ENCODE measurements around the gene ZBTB2.
"Not testable (repeated sequence)": the region's sequence is repeated elsewhere in the genome, so short reads cannot be mapped to it uniquely, and the experiment has no call there.

Gene ZBTB2

DNA sequence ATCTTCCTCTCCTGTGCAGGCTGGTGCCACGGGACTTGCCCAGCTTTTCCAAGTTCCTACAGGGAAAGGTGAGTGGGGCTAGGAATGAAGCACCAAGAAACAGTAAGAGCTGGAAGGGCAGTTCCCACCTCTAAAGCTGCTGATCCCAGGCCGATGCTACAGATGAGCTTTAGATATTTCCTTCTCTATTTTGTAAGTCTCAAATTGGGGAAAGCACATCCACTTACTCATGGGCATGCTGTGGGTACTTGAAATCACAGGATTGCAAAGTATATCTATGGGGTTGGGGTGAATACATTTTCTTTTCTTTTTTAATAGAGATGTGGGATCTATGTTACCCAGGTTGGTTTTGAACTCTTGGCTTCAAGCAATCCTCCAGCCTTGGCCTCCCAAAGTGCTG lies 3.1 kb downstream of the ZBTB2 start:
- no peak overlapping the region for H3K4me3 Mint-ChIP-seq
- no peaks in the 10 kb centered on the region for H3K9me3 Mint-ChIP-seq
- no peaks in the 10 kb centered on the region for H3K27me3 Mint-ChIP-seq
- peak overlapping the region; percentile 55 for H3K27ac Mint-ChIP-seq
- H3K4me1 Mint-ChIP-seq, result peaks cover 63% of the 10 kb centered on the region
- peaks cover 7% of the 10 kb centered on the region for H3K36me3 Mint-ChIP-seq

DNA sequence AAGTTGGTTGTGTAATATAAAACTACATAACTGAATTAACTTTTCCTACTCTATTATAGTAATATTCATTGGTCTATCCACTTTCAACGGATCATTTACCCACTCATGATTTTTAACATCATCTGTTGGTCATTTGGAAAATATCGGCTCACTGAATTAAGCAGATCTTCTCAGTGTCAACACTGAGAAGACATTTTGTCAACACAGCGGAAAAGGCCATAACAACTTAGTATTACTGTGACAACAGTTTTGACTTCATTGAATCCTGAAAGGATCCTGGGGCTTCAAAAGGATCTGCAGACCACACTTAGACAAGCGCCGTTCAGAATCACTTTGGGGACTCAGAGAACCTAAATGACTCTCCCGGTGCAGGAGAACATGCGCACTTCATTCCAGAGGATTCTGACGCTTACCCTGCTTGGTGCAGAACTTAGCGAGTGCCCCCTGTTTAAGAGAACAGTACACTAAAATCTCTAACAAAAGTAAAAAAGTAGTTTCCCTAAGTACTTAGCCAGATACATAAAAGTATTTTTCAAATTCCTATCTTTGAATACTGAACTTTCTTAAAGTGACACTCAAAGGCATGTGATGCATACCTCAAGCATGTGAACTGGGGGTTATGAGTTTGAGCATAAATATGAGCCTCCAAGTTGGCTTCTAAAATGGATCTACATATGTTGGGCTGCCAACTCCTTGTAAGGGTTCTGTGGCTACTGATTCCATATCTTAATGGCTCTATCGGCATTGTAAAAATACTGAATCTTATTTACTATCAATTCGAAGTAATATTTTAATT lies 4.0 kb downstream of the ZBTB2 start:
- peaks cover 7% of the 10 kb centered on the region for H3K36me3 Mint-ChIP-seq
- no peak overlapping the region for H3K4me3 Mint-ChIP-seq
- no peaks in the 10 kb centered on the region for H3K9me3 Mint-ChIP-seq
- H3K4me1 Mint-ChIP-seq, result peaks cover 54% of the 10 kb centered on the region
- no peaks in the 10 kb centered on the region for H3K27me3 Mint-ChIP-seq
- peak overlapping the region; percentile 81 for H3K27ac Mint-ChIP-seq

DNA sequence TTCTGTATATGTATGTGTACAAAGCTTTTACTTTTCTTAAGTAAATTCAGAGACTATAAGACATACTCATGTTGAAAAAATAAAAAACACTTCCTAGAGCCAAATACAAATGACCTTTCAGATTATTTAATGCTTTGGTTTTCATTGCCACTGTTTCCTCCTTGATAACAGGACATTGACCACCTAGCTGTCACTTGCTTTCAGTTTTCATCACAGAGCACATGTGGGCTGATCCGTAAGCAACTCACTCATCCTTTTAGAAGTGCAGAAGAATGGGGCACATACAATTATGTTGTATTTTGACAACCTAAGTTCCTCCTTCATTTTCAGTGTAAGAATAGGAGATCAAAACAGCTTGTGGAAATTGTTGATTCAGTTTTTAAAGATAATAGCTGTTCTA lies 6.2 kb downstream of the ZBTB2 start:
- Mint-ChIP-seq H3K27me3 (no peaks in the 10 kb centered on the region), H3K9me3 (no peaks in the 10 kb centered on the region), H3K4me1 (peaks cover 63% of the 10 kb centered on the region), H3K27ac (peak overlapping the region; percentile 63), H3K4me3 (peak overlapping the region; percentile 19), H3K36me3 (peaks cover 7% of the 10 kb centered on the region)

DNA sequence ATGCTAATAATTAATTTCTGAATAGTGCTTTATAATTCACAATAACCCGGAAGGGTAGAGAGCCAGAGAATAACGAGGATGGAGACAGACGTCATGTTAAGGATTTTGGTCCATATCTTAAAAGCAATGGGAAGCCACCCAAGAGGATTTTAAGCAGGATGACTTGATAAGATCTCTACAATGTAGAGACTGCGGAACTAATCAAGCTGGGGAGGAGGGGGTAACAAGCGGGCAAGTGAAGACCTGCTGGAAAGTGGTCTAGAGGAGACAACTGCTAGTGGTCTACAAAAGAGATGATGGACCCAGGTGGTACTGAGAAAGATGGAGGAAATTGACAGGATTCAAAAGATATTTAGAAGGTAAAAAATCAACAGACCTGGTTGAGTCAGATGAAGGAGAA lies 7.2 kb downstream of the ZBTB2 start:
- Mint-ChIP-seq H3K36me3 (peaks cover 7% of the 10 kb centered on the region), H3K4me1 (peaks cover 68% of the 10 kb centered on the region), H3K9me3 (no peaks in the 10 kb centered on the region), H3K4me3 (no peak overlapping the region), H3K27ac (peak overlapping the region; percentile 87), H3K27me3 (no peaks in the 10 kb centered on the region)

GRCh38 chr6:151382631-151383030 lies 8.7 kb downstream of the ZBTB2 start:
- H3K4me3 Mint-ChIP-seq, H3K27ac Mint-ChIP-seq, H3K36me3 Mint-ChIP-seq, H3K27me3 Mint-ChIP-seq, H3K9me3 Mint-ChIP-seq: not testable (repeated sequence)
- H3K4me1 Mint-ChIP-seq, result peaks cover 68% of the 10 kb centered on the region

DNA sequence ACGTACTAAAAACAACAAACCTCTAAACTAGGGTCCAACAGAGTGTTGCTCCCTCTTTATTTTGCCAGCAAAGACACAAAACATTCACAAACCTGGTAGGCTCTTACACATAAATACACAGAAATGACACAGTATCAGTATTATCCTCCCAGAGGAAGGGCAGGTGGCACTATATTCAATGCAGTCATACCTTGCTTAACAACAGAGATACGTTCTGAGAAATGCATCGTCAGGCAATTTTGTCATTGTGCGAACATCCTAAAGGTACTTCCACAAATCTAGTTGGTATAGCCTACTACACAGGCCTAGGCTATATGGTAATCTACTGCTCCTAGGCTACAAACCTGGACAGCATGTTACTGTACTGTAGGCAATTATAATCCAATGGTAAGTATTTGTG lies 9.6 kb downstream of the ZBTB2 start:
- peak overlapping the region; percentile 20 for H3K4me3 Mint-ChIP-seq

GRCh38 chr6:151380848-151381205 lies 10.5 kb downstream of the ZBTB2 start:
- H3K4me1 Mint-ChIP-seq, result peaks cover 70% of the 10 kb centered on the region
- no peaks in the 10 kb centered on the region for H3K9me3 Mint-ChIP-seq
- H3K36me3 Mint-ChIP-seq, result peaks cover 8% of the 10 kb centered on the region
- no peaks in the 10 kb centered on the region for H3K27me3 Mint-ChIP-seq
- H3K4me3 Mint-ChIP-seq, result peak overlapping the region; percentile 92
- H3K27ac Mint-ChIP-seq, result peak overlapping the region; percentile 99

More for the DNA sequence above, 9.6 kb downstream of the ZBTB2 start:
- Mint-ChIP-seq H3K27ac (peak overlapping the region; percentile 5), H3K27me3 (no peaks in the 10 kb centered on the region), H3K36me3 (peaks cover 7% of the 10 kb centered on the region), H3K9me3 (no peaks in the 10 kb centered on the region), H3K4me1 (peaks cover 65% of the 10 kb centered on the region)

DNA sequence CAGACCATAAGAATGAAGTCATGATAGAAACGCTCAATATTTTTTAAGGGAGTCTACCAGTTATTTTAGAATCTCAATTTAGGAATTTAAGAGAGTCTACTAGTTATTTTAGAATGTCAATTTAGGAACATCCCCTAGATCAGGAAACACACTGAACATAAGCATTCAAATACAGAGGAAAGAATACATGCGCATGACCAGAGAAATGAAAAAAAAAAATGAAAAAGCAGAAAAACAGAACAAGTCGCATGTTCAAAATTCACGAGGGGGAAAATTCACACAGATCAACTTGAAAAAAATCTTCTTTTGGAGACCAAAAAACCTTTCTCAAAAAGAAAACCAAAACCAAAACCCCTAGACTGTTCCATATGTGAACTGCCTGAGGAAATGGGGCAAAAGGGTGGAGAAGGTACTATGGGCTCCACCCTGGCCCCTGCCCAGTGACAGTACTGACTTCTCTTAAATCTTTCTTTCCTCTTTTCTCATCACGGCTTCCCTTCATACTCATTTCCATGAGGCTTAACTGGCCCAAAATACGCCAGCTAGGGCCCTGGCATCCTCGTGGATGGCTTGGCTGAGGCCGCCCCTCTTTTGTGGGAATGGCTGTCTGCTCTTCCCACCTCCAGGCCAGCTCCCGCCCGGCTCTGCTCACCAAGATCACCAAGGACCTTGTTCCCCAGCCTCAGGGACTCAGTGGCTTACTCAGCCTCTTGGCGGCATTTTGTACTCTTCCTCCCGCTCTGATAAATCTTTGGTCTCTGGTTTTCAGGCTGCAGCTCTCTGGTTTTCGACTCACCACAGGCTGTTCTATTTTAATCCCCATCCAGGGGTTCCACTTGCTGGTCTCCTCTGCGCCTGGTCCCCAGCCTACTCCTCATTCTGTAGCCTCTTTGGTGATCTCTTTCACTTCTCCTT lies 11.2 kb downstream of the ZBTB2 start:
- H3K9me3 Mint-ChIP-seq, result no peaks in the 10 kb centered on the region
- H3K4me1 Mint-ChIP-seq, result peaks cover 70% of the 10 kb centered on the region
- peak overlapping the region; percentile 99 for H3K27ac Mint-ChIP-seq
- peaks cover 8% of the 10 kb centered on the region for H3K36me3 Mint-ChIP-seq
- H3K4me3 Mint-ChIP-seq, result peak overlapping the region; percentile 92
- no peaks in the 10 kb centered on the region for H3K27me3 Mint-ChIP-seq

GRCh38 chr6:151377095-151377494 lies 14.3 kb downstream of the ZBTB2 start:
- peaks cover 4% of the 10 kb centered on the region for H3K36me3 Mint-ChIP-seq
- no peaks in the 10 kb centered on the region for H3K27me3 Mint-ChIP-seq
- no peaks in the 10 kb centered on the region for H3K9me3 Mint-ChIP-seq
- H3K4me1 Mint-ChIP-seq, result peaks cover 82% of the 10 kb centered on the region
- no peak overlapping the region for H3K4me3 Mint-ChIP-seq
- H3K27ac Mint-ChIP-seq, result no peak overlapping the region

DNA sequence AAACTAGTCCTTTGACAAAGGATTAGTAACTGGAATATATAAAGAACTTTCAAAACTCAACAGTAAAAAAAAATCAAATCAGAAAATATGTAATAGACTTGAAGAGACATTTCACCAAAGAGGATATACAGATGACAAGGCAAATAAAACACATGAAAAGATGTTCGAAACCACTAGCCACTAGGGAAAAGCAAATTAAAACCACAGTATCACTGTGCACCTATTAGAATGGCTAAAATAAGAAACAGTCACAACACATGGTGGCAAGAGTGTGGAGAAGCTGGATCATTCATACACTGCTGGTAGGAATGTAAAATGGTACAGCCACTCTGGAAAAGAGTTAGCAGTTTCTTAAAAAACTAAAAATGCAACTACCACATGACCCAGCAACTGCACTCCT lies 14.9 kb downstream of the ZBTB2 start:
- Mint-ChIP-seq H3K4me1 (peaks cover 85% of the 10 kb centered on the region), H3K27ac (peak overlapping the region; percentile 19), H3K9me3 (no peaks in the 10 kb centered on the region), H3K27me3 (no peaks in the 10 kb centered on the region), H3K36me3 (peaks cover 11% of the 10 kb centered on the region), H3K4me3 (peak overlapping the region; percentile 53)

DNA sequence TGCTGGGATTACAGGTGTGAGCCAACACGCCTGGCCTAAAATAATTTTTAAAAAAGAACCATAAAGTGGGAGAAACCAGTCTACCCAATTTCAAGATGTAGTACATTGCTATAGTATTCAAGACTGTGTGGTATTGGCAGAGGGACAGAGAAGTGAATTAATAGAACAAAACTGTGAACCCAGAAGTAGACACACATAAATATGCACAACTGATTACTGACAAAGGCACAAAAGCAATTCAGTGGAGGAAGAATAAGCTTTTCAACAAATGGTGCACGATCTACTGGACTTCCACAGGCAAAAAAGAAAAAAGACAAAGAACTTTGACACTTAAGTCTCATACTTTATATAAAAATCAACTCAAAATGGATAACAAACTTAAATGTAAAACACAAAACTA lies 15.5 kb downstream of the ZBTB2 start:
- peak overlapping the region; percentile 37 for H3K4me3 Mint-ChIP-seq
- H3K27ac Mint-ChIP-seq, result peak overlapping the region; percentile 67
- H3K9me3 Mint-ChIP-seq, result no peaks in the 10 kb centered on the region
- no peaks in the 10 kb centered on the region for H3K27me3 Mint-ChIP-seq
- peaks cover 13% of the 10 kb centered on the region for H3K36me3 Mint-ChIP-seq
- H3K4me1 Mint-ChIP-seq, result peaks cover 86% of the 10 kb centered on the region

DNA sequence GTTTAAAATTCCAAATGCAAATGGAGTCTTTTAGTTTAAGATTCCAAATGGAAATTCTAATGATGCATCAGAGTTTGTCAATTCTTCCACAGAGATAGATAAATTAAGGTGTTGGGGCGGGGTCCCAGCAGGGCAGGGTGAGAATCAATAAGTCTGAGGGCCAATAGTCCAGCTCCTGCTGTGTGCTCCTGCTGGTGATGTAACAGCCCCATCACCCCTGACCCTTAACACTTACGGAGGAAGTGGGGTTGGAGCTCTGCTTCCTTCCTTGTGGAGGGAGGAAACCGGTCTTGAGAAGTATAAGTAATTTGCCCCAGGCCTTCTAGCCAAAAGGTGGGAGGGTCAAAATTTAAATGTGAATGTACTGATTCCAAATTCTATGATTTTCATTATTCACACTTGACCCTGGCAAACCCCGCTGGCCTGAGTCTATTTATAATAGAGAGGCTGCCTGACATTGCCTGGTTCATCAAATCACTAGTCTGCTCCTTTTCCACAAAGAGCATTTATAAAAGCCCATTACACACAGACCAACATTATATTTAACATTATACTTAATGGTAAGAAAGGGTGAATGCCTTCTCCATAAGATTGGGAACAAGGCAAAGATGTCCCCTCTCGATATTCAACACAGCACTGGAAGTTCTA lies 17.2 kb downstream of the ZBTB2 start:
- peaks cover 70% of the 10 kb centered on the region for H3K4me1 Mint-ChIP-seq
- H3K27me3 Mint-ChIP-seq, result no peaks in the 10 kb centered on the region
- H3K36me3 Mint-ChIP-seq, result peaks cover 15% of the 10 kb centered on the region
- H3K4me3 Mint-ChIP-seq, result peak overlapping the region; percentile 75
- H3K9me3 Mint-ChIP-seq, result no peaks in the 10 kb centered on the region
- H3K27ac Mint-ChIP-seq, result peak overlapping the region; percentile 17

- H3K27me3 Mint-ChIP-seq, result no peaks in the 10 kb centered on the region
- H3K9me3 Mint-ChIP-seq, result no peaks in the 10 kb centered on the region
- H3K36me3 Mint-ChIP-seq, result peaks cover 17% of the 10 kb centered on the region
- peaks cover 57% of the 10 kb centered on the region for H3K4me1 Mint-ChIP-seq
- peak overlapping the region; percentile 65 for H3K4me3 Mint-ChIP-seq
- H3K27ac Mint-ChIP-seq, result peak overlapping the region; percentile 88
Measured at GRCh38 chr6:151372164-151372563, 19.2 kb downstream of the ZBTB2 start.

DNA sequence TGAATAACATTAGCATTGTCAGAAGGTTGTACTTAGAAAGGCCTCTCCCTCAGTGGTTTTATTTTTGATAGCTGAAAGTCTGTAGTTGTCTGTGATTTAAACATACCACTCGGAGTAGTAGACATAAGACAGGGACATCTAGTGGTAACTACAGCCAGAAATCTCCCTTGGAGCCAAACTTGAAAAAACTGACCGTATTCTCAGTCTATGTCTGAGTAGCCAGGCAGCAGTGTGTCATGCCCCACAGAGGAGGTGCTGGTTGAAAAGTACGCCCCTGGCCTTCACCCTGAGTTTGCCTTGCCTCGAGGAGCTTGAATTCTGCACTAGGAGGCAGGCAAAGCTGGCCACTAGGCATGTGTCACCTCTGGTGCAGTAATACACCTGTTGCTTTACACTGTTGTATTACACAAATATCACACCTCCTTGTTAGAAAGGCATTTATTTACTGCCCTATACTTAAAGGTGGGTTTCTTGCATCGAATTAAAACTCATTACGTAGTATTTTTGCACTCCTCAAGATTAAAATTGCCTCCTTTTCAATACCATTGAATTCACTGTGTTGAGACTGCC lies 20.8 kb downstream of the ZBTB2 start:
- Mint-ChIP-seq H3K36me3 (peaks cover 22% of the 10 kb centered on the region), H3K4me1 (peaks cover 42% of the 10 kb centered on the region), H3K9me3 (no peaks in the 10 kb centered on the region), H3K27me3 (no peaks in the 10 kb centered on the region), H3K4me3 (no peak overlapping the region), H3K27ac (no peak overlapping the region)

DNA sequence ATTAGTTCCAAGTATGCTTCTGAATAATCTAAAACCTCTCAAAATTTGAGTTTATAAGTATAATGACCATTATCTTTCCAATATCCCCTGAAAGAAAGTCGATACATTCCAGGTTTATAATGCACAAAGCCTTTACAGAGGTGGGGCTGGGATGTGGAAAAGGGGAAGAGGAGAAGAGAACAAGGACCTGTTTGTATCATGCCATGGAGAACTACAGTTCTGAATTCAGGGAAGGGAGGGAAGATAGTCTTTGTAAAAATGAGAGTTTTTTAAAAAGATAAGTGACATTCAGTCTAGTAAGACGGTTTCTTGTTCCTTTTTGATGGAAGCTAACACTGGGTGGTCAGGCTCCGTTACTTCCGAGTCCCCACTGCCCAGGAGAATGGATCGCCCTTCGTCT lies 26.1 kb downstream of the ZBTB2 start:
- no peak overlapping the region for H3K4me3 Mint-ChIP-seq
- H3K9me3 Mint-ChIP-seq, result no peaks in the 10 kb centered on the region
- H3K27me3 Mint-ChIP-seq, result no peaks in the 10 kb centered on the region
- H3K4me1 Mint-ChIP-seq, result no peaks in the 10 kb centered on the region
- H3K36me3 Mint-ChIP-seq, result peaks cover 16% of the 10 kb centered on the region
- H3K27ac Mint-ChIP-seq, result no peak overlapping the region

Data from activated naive CD4-positive, alpha-beta T cell treated with anti-CD3 and anti-CD28 coated beads, Interleukin-2, amount 50 U/mL, for 24 hours (primary cell).